HG02852 (cell line): ENCODE data around the gene PLGRKT.
"Not testable (repeated sequence)": the region's sequence is repeated elsewhere in the genome, so short reads cannot be mapped to it uniquely, and the experiment has no call there.

ENCODE experiments used
- ATAC-seq: cut with Tn5 transposase; IDR thresholded peaks from one replicate; pipeline ENCODE4 v1.9.1; 2021; ENCODE audit warnings: mild to moderate bottlenecking, moderate library complexity; ENCODE audit not compliant: unreplicated experiment

The PLGRKT gene, protein sequence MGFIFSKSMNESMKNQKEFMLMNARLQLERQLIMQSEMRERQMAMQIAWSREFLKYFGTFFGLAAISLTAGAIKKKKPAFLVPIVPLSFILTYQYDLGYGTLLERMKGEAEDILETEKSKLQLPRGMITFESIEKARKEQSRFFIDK

GRCh38 chr9:5437254-5438216 lies at the start of gene PLGRKT:
Gene PLGRKT (minus strand): TSS chr9:5437925. CDS start chr9:5431977, 5,948 bp downstream.
- peak; percentile 81 for ATAC-seq

DNA sequence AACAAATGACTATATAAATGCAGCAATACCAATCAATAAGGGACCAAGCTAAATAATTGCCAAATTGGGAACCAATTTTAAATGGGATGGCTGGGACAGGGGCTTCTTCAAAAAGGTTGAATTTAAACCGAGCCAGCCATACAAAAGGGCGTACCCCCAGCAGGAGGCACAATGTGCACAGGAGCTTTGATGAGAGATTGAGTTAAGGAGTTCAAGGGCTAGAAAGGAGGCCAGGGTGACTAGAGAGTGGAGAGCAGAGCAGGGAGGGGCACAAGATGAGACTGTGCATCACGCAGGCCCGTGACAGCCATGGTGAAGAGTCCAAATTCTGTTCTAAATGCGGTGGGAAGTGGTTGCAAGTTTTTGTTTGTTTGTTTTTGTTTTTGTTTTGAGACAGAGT lies 49.3 kb upstream of the PLGRKT start:
- no peak for ATAC-seq

GRCh38 chr9:5485378-5486085 lies 47.8 kb upstream of the PLGRKT start:
- ATAC-seq, result no peak

DNA sequence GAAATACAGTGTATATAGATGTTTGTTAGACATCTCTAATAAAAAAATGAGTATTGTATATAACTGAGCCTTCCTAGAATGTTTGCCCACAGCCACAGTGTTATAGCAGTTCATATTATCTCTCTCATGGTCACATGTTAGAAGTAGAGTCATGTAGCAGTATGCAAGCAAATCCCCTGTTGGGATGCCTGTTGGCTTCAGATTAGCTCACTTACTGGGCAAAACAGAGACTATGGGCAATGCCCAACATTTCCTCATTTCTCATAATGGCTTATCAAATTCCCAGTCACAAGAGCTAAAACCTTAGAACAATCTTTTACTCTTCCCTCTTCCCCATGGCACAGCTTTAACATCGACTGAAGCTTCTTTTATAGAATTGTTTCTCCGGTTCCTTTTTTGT lies 45.6 kb upstream of the PLGRKT start:
- ATAC-seq, result no peak

GRCh38 chr9:5482194-5482593 lies 44.5 kb upstream of the PLGRKT start:
- ATAC-seq, result no peak

DNA sequence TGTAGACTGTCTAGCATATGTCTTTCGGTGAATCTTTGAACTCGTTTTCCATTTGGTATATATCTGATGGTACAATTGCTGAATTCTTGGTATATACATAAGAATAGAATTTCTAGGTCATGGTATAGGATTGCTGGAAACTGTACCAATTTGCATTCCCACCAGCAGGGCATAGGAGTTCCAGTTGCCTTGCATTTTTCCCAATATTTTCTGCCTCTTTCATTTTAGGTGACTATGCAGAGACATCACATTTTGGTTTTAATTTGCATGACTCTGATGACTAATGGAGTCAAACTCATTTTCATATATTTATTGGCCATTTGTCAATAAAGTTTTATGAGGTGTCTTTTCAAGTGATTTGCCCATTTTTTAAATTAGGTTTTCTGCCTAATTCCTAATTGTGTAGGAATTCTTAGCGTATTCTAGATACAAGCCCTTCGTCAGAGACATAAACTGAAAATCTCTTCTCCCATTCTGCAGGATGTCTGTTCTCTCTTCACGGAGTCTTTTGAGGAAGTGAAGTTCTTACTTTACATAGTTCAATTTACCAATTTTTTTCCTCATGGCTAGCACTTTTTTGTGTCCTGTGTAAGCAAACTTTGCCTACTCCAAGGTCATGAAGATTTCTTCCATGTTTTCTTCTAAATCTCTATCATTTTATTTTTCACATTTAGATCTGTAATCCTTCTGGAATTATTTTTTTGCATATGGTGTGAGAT lies 43.8 kb upstream of the PLGRKT start:
- no peak for ATAC-seq

DNA sequence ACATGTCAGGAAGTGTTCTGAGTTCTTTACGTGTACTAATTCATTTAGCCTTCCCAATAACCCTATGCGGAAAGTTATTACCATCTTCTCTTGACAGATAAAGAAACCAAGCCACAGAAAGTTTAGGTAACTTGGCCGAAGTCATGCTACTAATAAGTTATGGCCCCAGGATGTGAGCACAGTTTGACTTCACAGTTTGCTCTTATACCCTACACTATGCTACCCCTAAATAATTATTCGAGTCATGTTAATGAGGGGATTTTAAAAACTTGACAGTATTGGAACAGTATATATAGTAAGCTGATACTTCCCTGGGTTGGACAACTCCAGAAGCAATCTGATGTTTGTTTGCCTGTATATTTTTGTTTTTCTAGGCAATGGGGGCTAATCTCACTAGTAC lies 43.2 kb upstream of the PLGRKT start:
- no peak for ATAC-seq

DNA sequence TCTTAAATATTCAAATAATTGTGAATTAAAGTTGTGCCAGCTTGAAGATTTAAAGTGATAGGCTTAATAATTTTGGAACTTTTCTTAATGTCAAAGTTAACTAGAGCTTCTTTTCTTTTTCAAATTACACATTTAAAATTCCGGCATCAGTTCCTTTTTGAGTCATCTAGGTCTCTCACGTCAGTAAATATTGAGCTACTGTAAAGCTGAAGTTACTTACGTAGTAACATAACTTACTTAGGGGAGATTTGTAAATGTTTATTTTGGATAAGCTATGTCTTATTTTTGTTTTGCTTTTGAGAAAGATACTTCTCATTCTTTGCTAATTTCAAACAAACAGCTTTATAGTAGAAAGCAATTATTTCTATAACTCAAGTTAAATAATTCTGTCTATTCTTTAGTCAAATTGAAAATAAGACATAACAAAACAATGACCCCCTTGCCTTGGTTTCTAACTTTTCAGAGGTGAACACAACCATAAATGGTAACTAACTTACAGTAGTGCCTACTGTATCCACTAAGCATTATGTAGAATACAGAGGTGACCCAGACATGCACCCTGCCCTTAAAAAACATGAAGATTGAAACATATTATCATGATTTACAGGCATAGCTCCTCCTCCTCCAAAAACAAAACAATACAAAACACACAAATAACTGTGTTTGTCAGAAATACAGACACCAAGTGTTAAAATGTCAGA lies 42.4 kb upstream of the PLGRKT start:
- no peak for ATAC-seq

GRCh38 chr9:5478206-5478605 lies 40.5 kb upstream of the PLGRKT start:
- no peak for ATAC-seq

DNA sequence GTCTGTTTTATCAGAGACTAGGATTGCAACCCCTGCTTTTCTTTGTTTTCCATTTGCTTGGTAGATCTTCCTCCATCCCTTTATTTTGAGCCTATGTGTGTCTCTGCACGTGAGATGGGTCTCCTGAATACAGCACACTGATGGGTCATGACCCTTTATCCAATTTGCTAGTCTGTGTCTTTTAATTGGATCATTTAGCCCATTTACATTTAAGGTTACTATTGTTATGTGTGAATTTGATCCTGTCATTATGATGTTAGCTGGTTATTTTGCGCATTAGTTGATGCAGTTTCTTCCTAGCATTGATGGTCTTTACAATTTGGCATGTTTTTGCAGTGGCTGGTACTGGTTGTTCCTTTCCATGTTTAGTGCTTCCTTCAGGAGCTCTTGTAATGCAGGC lies 37.9 kb upstream of the PLGRKT start:
- not testable (repeated sequence) for ATAC-seq

DNA sequence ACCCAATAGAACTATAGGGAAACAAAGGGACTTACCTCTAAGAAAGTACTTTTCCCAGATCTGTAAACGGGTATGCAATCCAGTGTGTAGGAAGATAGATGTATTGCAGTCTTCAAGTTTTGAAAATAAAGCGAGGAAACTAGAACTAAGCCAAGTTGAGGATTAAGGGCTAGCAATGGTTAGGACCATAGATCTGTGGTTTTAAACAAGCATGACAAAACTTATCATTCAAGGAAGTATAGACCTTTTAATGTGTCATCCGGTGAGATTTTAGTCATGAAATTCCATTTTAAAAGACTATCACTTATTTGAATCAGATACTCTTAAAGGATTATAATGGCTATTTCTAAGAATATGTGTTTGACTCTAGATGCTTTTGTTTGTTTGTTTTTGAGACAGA lies 33.1 kb upstream of the PLGRKT start:
- no peak for ATAC-seq

DNA sequence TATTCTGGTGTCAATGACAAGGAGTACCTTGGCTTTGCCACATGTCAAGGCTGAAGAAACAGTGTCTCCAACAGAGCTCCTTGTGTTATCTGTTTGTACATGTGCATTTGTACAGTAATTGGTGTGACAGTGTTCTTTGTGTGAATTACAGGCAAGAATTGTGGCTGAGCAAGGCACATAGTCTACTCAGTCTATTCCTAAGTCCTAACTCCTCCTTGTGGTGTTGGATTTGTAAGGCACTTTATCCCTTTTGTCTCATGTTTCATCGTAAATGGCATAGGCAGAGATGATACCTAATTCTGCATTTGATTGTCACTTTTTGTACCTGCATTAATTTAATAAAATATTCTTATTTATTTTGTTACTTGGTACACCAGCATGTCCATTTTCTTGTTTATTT lies 32.4 kb upstream of the PLGRKT start:
- no peak for ATAC-seq

GRCh38 chr9:5468850-5469249 lies 31.1 kb upstream of the PLGRKT start:
- ATAC-seq, result no peak

DNA sequence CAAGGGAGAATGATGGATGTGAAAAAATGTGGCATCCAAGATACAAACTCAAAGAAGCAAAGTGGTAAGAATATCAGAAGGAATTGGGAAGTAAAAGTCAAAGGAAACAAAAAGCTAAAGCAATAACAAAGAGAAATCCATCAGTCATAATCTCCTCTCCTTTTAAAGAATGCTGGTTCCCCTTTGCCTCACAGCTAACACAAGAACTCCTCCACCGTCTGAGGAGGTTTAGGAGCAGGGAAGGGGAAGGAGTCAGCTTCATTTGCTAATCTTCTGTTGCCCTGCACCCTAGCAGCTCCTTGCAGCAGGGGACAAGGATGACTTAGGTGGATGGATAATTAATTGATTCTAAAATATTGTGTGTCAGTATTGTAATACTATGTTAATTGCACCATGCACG lies 29.0 kb upstream of the PLGRKT start:
- ATAC-seq, result no peak

GRCh38 chr9:5466005-5466404 lies 28.3 kb upstream of the PLGRKT start:
- no peak for ATAC-seq

GRCh38 chr9:5464831-5465330 lies 27.2 kb upstream of the PLGRKT start:
- not testable (repeated sequence) for ATAC-seq

- no peak for ATAC-seq
These were observed 22.4 kb upstream of the PLGRKT start for GRCh38 chr9:5460157-5460556.

- peak; percentile 64 for ATAC-seq
These were observed 21.6 kb upstream of the PLGRKT start for GRCh38 chr9:5459289-5459829.

DNA sequence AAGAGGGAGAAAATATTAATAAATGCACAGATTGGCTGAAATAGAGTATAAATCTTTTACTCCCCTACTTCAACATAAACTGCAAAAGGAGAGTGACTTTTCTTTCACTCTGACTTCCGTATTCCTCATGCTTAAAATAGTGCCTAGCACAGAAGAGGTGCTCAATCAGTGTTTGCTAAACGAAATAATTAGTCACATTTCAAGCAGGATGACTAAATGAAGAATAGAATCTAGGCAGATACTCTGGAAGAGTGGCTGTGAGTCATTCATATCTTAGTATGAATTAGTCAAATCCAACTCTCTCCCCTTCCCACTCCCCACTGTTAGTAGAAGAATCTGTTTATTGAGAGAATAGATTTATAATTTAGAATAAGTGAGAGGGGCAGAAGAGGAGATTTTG lies 17.5 kb upstream of the PLGRKT start:
- peak; percentile 33 for ATAC-seq

GRCh38 chr9:5453673-5454072 lies 15.9 kb upstream of the PLGRKT start:
- ATAC-seq, result no peak
